GM19035 (cell line): ENCODE data around the gene RUNDC1.
"Not testable (repeated sequence)": the region's sequence is repeated elsewhere in the genome, so short reads cannot be mapped to it uniquely, and the experiment has no call there.

ENCODE experiments used
- ATAC-seq: cut with Tn5 transposase; IDR thresholded peaks from one replicate; pipeline ENCODE4 v1.9.1; 2021; ENCODE audit not compliant: unreplicated experiment

Gene RUNDC1

DNA sequence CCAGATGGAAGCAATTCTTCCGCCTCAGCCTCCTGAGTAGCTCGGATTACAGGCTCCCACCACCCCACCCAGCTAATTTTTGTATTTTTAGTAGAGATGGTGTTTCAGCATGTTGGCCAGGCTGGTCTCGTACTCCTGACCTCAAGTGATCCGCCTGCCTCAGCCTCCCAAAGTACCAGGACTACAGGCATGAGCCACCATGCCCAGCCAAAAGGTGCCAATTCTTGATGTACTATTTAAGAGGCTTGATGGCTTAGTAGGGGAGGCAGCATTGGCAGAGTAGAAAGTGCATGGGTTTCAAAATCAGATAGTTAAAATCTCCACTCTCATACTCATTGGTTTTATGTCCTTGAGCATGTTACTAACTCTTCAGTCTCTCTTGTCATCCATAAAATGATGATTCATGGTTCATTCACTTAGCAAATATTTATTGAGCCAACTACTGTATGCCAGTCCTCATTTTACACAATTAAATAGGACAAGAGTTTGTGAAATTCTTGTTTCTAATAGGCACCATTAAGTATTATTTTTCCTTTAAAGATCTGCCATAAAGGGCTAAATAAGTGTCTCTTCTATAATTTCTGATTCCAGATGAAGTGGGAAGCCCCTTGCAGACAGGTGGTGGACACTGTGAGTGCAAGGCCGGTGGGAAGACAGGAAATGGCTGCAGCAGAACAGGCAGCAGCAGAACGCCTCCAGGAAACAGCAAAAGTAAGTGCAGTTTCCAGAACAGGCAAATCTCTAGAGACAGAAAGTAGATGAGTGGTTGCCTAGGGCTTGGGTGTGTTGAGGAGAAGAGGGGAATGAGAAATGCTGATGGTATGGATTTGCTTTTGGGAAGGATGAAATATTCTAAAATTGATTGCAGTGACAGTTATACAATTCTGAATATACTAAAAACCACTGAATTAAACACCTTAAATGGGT, 9.6 kb downstream of the RUNDC1 start:
- ATAC-seq = no peak

DNA sequence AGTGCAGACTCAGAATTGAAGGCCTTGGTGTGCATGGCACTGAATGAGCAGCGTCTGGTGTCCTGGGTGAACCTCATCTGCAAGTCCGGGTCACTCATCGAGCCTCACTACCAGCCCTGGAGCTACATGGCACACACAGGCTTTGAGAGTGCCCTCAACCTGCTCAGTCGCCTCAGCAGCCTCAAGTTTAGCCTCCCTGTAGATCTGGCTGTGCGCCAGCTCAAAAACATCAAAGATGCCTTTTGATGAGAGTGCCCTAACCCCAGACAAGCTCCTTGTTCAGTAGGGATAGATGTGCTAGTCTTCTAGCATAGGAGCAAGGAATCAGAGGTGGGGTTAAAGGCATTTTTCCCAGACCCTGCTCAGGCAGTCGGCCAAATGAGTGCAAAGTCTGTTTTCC, 11.1 kb downstream of the RUNDC1 start:
- no peak for ATAC-seq

DNA sequence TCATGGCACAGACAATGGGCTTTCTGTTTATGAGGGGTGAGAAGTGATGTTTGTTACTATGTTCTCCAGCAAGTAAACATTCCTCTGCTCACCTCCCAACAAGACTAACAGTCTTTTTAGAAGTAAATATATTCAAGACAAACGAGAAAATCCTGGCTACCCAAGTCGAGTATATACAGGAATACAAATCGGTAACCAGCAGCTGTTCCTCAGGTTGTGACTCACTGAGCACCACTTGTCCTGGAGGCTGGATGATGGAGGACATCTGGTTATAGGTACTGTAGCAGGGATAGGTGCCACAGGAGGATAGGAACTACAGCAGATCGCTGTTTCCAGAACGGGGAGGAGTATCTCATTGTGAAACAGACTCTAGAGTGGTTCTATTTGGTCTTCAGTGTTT, 12.5 kb downstream of the RUNDC1 start:
- no peak for ATAC-seq

DNA sequence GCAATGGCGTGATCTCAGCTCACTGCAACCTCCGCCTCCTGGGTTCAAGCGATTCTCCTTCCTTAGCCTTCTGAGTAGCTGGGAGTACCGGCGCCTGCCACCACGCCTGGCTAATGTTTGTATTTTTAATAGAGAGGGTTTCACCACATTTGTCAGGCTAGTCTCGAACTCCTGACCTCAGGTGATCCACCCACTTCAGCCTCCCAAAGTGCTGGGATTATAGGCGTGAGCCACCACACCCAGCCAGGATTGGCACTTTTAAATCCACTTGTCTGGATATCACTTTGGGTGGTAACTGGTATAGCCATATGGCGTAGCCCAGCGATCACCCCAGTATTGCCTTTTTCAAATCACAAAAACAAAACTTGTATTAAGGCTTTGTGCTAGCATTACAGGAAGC, 13.5 kb downstream of the RUNDC1 start:
- not testable (repeated sequence) for ATAC-seq

DNA sequence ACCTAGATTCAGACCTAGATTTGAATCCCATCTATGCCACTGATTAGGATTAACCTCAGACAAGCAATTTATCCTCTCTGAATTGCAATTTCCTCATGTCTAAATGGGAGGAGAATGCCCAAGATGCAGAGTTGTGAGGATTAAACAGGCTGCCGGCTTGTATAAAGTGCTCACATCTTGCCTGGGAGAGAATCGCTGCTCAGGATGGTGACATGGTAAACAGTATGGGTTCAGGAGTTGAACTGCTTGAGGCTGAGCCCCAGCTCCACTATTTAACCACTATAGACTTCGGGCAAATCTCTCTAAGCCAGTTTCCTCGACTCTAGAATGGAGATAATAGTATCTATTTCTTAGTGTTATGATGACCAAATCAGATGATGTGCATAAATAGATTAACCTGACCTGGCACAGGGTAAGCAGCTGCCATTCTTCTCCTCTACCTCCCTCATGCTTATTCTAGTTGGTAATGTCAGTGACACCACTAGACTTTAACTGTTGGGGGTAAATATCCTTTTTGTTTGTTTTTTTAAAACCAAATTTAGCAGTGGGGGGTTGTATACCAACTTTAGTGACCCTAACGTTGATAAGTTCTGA, 17.1 kb downstream of the RUNDC1 start:
- ATAC-seq = no peak

DNA sequence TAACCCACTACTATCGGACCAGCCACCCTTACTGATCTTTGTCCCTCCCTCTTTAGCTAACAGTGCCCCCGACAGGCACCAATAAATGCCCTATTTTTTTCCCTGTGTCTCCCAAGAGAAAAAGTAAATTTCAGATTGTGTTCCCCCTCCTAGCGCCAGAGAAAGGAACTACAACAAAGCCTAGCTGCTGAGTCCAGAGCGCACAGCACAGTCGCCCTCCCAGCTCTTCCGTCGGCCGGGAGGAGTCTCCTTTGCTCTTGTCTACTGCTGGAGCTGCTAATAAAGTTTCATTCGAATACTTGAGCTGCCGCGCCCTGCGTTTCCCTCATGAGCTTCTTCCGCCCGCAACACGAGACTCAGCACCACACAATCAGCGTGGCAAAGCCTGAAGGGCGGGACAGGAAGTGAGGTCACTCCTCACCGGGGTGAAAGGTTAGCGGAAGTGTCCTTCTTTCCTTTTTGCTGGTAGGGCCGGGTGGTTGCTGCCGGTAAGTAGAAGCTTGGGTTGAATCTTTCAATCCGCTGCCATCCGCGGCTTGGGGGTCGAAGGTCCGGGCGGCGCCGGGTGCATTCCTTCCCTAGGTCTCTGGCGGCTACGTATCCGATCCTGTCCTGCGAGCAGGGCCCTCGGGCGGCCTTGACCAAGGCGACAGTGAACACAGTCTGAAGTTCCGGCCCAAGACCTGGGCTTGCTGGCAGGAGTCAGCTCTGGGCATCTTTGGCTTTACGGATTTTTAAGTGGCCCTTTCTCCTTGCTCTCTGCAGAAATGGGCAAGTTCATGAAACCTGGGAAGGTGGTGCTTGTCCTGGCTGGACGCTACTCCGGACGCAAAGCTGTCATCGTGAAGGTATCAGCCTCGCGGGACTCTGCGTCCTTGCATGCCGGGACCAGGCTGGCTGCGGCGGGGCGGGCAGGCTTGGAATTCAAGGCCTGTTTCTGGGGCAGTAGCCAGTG, 17.9 kb downstream of the RUNDC1 start, which contains the start of gene RPL27:
Gene RPL27, plus strand, starts transcription at position 436 of the 955 bp plus-strand sequence. Its CDS starts 332 bp downstream, at position 768.
- peak; percentile 93 for ATAC-seq

DNA sequence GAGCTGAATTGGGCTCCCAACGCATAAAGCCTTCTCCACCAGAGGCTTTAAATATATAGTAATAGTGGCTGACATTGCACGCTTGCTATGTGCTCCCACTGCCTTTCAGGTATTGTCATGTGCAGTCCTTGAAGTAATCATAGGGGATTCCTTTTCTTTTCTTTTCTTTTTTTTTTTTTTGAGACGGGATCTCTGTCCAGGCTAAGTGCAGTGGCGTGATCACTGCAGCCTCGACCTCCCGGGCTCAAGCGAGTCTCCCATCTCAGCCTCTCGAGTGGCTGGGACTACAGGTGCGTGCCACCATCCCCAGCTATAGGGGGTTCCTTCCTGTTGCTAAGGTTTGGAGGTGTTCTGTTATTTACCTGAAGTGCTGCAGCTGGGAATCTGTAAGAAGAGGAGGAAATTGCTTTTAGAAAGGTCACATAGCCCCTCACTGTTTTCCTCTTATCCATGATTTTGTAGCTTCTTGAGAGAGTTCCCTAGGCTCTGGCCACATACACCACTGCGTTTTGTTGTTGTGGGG, 18.7 kb downstream of the RUNDC1 start:
- no peak for ATAC-seq

DNA sequence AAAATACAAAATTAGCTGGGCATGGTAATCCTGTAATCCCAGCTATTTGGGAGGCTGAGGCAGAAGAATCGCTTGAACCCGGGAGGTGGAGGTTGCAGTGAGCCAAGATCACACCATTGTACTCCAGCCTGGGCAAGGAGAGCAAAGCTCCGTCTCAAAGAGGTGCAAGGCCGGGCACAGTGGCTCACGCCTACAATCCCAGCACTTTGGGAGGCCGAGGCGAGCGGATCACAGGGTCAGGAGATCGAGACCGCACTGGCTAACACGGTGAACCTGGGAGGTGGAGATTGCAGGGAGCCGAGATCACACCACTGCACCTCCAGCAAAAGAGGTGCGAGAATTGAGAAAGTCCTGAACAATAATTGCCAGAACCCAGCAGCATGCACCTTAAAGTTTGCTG, 20.5 kb downstream of the RUNDC1 start:
- not testable (repeated sequence) for ATAC-seq

DNA sequence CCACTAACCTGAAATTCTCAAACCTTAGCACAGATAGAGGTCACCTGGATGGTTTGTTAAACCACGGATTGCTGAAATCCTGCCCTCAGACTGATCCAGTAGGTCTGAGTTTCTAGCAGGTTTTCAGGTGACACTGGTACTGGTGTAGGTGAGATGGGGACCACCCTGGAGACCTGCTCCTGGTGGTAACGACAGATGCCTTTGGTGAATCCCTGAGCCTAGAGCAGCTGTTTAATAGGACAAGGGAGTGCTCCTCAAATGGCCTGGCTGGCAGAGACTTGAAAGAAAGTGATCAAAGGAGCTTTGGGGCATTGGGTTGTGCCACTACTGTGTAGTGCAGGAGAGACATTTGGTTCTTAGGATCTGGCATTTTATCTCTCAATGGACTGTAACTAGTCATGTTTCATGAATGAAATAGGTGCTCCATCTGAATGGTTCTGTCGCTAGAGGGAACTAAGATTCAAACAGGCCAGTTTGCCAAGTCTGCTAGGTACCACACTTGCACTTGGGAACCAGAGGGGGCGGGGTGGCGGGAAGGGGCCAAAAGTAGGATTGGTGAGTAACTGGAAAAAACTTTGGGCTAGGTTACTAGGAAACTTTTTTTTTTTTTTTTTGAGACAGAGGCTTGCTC, 23.3 kb downstream of the RUNDC1 start:
- no peak for ATAC-seq

DNA sequence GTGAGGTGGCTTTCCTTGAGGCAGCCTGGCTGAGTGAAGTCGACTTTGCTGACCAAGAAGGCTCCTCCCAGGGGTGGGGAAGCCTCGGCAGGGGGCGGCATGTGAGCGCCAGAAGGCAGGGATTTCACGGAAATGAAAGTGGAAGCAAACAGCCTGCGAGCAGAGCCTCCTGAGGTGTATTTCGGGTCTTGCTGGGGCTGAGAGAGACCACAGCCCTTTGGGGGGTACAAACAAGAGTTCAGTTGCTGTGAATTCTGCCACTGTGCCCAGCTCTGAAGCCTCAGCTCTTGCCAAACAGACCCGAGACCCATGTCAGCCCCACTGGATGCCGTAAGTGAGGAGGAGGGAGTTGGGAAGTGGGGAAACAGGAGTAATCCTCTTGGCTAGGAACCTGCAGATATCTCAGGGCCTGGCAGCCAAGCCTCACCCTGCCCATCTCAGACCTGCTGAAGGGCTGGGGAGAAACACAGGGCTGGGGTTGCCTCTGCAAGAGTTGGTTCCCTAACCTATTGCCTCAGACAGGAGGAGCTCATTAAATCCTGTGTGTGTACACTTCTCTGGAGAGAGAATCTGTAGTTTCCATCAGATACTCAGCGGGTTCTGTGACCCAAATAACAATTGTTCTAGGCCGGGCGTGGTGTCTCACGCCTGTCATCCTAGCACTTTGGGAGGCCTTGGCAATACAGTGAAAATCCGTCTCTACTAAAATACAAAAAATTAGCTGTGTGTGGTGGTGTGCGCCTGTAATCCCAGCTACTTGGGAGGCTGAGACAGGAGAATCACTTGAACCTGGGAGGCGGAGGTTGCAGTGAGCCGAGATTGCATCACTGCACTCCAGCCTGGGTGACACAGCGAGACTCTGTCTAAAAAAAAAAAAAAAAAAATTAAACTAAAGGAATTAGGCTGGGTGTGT, 26.5 kb downstream of the RUNDC1 start, which contains the start of gene IFI35:
Gene IFI35, plus strand, starts transcription at position 146 of the 913 bp plus-strand sequence. Its CDS starts 164 bp downstream, at position 310.
- peak; percentile 83 for ATAC-seq

DNA sequence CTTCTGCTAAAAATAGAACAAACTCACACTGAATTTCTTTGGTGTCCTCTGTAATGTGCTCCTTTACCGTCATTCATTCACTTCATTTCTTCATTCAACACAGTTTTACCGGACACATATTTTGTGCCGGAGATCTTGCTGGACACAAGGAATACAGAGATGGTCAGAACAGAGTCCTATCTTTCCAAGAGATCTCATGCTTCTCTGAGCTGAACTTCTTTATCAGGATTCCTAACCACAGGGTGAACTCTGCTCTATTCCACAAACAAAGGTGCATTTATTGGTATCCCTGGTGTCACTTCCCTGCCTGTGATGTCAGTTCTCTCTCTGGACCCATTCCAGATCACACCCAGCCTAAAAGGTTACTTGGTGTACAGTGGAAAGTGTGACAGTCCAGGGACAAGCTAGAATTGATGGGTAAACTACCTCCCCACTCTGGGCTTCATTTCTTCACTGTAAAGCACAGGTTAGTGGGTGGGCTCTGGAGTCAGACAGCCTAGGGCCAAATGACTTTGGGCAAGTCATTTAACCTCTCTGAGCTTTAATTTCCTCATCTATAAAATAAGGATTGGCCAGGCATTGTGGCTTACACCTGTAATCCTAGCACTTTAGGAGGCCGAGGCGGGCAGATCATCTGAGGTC, 30.4 kb downstream of the RUNDC1 start:
- ATAC-seq = no peak

DNA sequence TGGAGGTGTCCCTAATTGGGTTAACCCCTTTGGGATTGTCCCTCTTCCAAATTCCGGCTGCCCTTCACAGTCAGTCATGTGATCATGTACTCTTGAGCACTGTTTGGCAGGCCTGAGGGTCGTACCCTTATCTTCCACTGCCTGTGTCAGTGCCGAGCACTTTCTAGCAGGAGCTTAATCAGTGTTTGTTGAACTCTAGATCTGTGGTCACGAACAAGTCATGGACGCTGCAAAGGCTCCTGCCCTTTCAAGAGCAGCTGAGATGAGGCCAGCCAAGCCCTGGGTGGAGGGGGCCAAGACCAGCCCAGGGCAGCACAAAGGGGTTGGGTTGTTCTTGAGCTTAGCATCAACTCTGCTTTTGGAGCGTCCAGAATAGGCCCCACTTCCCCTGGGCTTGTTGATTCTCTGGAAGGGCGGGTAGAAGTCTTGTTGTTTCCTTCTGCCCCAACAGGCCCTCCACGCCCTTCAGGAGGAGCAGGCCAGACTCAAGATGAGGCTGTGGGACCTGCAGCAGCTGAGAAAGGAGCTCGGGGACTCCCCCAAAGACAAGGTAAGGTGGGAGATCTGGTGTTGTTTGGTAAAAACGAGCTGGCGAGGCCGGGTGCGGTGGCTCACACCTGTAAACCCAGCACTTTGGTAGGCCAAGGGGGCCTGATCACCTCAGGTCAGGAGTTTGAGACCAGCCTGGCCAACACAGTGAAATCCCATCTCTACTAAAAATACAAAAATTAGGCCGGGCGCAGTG, 31.5 kb downstream of the RUNDC1 start:
- ATAC-seq = no peak

DNA sequence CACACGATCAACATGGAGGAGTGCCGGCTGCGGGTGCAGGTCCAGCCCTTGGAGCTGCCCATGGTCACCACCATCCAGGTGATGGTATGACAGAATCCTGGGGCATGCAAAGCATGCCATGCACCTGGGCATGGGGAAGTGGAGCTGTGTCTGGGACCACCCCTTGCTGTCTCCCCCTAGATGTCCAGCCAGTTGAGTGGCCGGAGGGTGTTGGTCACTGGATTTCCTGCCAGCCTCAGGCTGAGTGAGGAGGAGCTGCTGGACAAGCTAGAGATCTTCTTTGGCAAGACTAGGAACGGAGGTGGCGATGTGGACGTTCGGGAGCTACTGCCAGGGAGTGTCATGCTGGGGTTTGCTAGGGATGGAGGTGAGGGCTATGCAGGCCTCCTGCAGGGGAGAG, 32.9 kb downstream of the RUNDC1 start:
- no peak for ATAC-seq

DNA sequence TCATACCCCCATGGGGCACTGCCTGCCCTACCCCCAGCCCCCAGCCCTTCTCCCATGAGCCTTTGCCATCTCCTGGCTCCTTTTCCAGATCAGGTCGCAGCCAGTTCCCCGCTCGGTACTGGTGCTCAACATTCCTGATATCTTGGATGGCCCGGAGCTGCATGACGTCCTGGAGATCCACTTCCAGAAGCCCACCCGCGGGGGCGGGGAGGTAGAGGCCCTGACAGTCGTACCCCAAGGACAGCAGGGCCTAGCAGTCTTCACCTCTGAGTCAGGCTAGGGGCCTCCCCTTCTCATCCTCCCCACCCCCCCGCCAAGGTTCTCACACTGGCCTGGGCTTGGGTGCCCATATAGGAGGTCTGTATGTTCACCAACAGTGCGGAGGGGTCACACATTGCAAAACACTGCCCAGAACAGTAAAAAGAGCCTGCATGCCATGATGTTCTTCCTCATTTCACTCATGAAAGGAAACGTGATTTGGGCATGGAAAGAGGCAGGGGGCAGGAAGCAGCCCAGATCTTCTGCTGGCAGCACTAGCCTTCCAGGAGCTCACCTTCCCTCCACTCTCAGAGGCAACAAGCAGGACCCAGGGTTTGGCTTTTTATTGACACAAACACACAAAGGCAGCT, 33.8 kb downstream of the RUNDC1 start:
- no peak for ATAC-seq

DNA sequence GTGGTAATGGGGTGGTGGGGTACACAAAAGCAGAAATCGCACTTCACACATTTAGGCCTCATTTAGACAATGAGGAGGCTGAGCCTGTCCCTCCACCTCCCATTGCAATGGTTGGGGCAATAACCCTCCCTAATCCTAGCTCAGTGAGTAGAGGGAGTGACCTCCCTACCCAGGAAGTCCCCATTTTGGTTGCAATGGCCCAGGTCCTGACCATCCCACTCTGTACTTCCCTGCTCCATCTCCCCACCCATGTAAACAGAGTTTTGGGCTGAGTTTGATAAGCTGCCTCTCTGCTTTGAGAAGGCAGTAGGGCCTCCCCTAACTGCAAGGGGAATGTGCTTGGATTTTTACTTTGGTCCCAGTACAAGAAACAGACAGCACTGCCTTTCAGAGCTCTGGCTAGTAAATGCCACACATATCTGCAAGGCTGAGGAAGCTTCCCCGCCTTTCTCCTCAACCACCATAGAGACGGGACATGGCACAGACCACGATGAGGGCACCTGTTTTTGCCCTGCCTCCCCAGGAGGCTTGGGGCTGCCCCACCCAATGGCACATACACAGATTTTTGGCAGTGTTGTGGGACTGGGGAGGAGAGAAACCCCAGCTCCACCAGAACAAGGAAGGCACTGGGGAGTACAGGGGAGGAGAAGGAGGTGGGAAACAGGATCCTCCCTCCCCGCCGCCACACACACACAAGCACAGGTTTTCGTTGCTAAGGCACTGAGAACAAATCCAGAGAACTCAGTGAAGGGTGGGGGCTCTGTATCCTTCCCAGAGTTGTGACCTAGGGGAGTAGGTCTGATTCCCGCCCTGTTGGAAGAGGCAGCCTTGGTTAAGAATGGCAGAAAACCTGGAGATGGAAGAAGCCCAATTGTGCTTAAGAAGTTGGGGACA, 34.5 kb downstream of the RUNDC1 start:
- no peak for ATAC-seq

DNA sequence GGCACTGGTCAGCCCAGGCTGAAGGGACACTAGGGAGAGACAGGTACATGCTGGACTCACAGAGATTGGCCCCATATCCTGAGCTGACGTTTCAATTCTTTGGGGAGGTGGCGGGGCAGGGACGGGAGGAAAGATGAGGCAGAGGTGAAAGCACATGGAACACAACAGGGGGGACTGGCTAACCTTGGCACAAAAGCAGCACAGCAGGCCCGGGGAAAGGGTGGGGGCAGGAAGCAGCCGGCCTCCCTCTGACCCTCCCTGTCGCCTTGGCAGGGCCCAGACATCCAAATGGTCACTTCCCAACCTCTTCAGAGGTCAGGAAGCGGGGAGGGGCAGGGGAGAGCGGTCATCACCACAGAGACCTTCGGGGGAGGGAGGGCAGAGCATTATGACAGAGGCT, 35.2 kb downstream of the RUNDC1 start:
- no peak for ATAC-seq

DNA sequence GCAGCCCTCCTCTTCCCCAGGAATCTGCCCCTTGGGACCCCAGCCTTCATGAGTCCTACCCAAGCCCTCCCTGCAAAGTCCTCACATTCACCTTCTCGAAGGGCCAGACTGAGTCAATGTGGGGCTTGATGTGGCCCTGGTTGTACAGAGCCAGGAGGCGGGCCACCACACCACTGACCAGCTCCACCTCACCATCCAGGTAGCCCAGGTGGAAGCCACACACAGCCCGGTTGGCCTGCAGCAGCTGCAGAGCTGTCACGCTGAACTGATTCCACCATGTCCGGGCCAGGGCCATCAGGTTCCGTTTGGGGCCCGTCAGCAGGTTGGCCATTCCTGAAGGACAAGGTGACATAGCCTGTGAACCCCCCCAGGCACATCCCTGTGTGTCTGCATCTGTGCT, 35.9 kb downstream of the RUNDC1 start:
- no peak for ATAC-seq
